CD4-positive, CD25-positive, alpha-beta regulatory T cell (primary cell): ENCODE data around the gene SGK2. TPM values are rescaled to one million over a fixed set of nuclear protein-coding genes. Genes with fewer than 3 reads are reported as not detected.

Source experiments
- ATAC-seq, 2 donors: fragments of 150-1000 bp; cut with Tn5 transposase; one replicate each; pipeline ENCODE4 v1.10.0; 2021; ENCODE audit warnings: low read depth in 2 of 2, moderate number of reproducible peaks in 2 of 2, moderate library complexity in 1 of 2
- DNase-seq, 3 donors: peaks; one replicate each; pipeline versions ENCODE4 v3.0.0 to v3.0.0-alpha.2; 2012 to 2022; ENCODE audit warnings: mixed read lengths in 1 of 3
- H3K27ac ChIP-seq: one replicate; pipeline ENCODE4 v1.7.0; 2013; ENCODE audit warnings: mild to moderate bottlenecking, low read length; ENCODE audit not compliant: insufficient read depth, poor library complexity, severe bottlenecking
- H3K27me3 ChIP-seq: one replicate; pipeline ENCODE4 v1.7.0; 2013; ENCODE audit warnings: low read length; ENCODE audit not compliant: control insufficient read depth, insufficient read depth
- H3K36me3 ChIP-seq: one replicate; pipeline ENCODE4 v1.7.0; 2013; ENCODE audit warnings: mild to moderate bottlenecking, low read length, moderate library complexity; ENCODE audit not compliant: control insufficient read depth, insufficient read depth
- H3K4me1 ChIP-seq: 2 replicates; pipeline ENCODE4 v1.7.0; 2013; ENCODE audit warnings: mild to moderate bottlenecking, low read length; ENCODE audit not compliant: insufficient read depth, control insufficient read depth, poor library complexity, severe bottlenecking
- H3K4me3 ChIP-seq: one replicate; pipeline ENCODE4 v1.7.0; 2013; ENCODE audit warnings: low read depth, mild to moderate bottlenecking, low read length, moderate library complexity
- H3K9me3 ChIP-seq, 2 experiments: 1 replicate in 1 of 2; 2 replicates in 1 of 2; pipeline ENCODE4 v1.7.0; 2013; ENCODE audit warnings: low read length in 2 of 2, mild to moderate bottlenecking in 1 of 2, moderate library complexity in 1 of 2; ENCODE audit not compliant: control insufficient read depth in 2 of 2
- H3K27ac Mint-ChIP-seq, 3 donors: one replicate each; pipeline ENCODE4 v1.8.0; 2020 to 2022; ENCODE audit warnings: mild to moderate bottlenecking in 3 of 3, mixed read lengths in 3 of 3, moderate library complexity in 2 of 3
- H3K27me3 Mint-ChIP-seq: one replicate; pipeline ENCODE4 v1.8.0; 2022; ENCODE audit warnings: mild to moderate bottlenecking, mixed read lengths
- H3K36me3 Mint-ChIP-seq: one replicate; pipeline ENCODE4 v1.8.0; 2020; ENCODE audit warnings: mixed read lengths
- H3K4me1 Mint-ChIP-seq, 4 donors: one replicate each; pipeline ENCODE4 v1.8.0; 2020 to 2022; ENCODE audit warnings: mixed read lengths in 4 of 4, mild to moderate bottlenecking in 1 of 4
- H3K4me3 Mint-ChIP-seq, 4 donors: one replicate each; pipeline ENCODE4 v1.8.0; 2020 to 2022; ENCODE audit warnings: mild to moderate bottlenecking in 4 of 4, mixed read lengths in 4 of 4, moderate library complexity in 3 of 4
- H3K9me3 Mint-ChIP-seq, 7 donors: one replicate each; pipeline ENCODE4 v1.8.0; 2020 to 2022; ENCODE audit warnings: mixed read lengths in 7 of 7, mild to moderate bottlenecking in 3 of 7, moderate library complexity in 2 of 7
- polyA plus RNA-seq, 4 donors: library from polyadenylated mRNA; unstranded; fragments of 300-500 nt; fragmentation: Illumina TruSeq; gene quantifications; one replicate each; pipeline ENCODE4 v1.2.3, GENCODE V29; 2021
- total RNA-seq: library from RNA; stranded (reverse); gene quantifications from one replicate; pipeline ENCODE4 v1.2.3, GENCODE V29; 2022

The SGK2 gene
- total and polyA plus RNA-seq, 5 donors from 2014 or later: 1.7 TPM; not detected in 4

GRCh38 chr20:43532416-43533055, 26.3 kb upstream of the SGK2 start:
- ATAC-seq (no peak), DNase-seq (no peak)
- Mint-ChIP-seq H3K36me3 (peaks cover 3% of the 10 kb centered on the region), H3K4me3 (no peak overlapping the region), H3K27ac (no peak overlapping the region), H3K27me3 (no peaks in the 10 kb centered on the region), H3K4me1 (peaks cover 0 to 3% (median 0%) of the 10 kb centered on the region in 4 donors), H3K9me3 (peaks cover 0 to 3% (median 0%) of the 10 kb centered on the region in 7 donors)
- Histone ChIP-seq H3K36me3 (no peaks in the 10 kb centered on the region), H3K27ac (no peak overlapping the region), H3K4me1 (no peaks in the 10 kb centered on the region), H3K9me3 (no peaks in the 10 kb centered on the region), H3K27me3 (no peaks in the 10 kb centered on the region), H3K4me3 (no peak overlapping the region)

GRCh38 chr20:43533060-43533459, 25.8 kb upstream of the SGK2 start:
- no peak overlapping the region for H3K4me3 Mint-ChIP-seq
- Histone ChIP-seq H3K4me1 (no peaks in the 10 kb centered on the region), H3K27me3 (no peaks in the 10 kb centered on the region), H3K27ac (no peak overlapping the region), H3K36me3 (no peaks in the 10 kb centered on the region), H3K9me3 (no peaks in the 10 kb centered on the region), H3K4me3 (no peak overlapping the region)
- peaks cover 0 to 3% (median 2%) of the 10 kb centered on the region in 4 donors for H3K4me1 Mint-ChIP-seq
- no peak for ATAC-seq
- peaks cover 0 to 3% (median 0%) of the 10 kb centered on the region in 7 donors for H3K9me3 Mint-ChIP-seq
- no peak overlapping the region for H3K27ac Mint-ChIP-seq
- peaks cover 3% of the 10 kb centered on the region for H3K36me3 Mint-ChIP-seq
- no peak for DNase-seq
- H3K27me3 Mint-ChIP-seq: no peaks in the 10 kb centered on the region

- Histone ChIP-seq H3K9me3 (no peaks in the 10 kb centered on the region), H3K27me3 (no peaks in the 10 kb centered on the region), H3K4me1 (no peaks in the 10 kb centered on the region), H3K27ac (no peak overlapping the region), H3K36me3 (no peaks in the 10 kb centered on the region), H3K4me3 (no peak overlapping the region)
- ATAC-seq (no peak), DNase-seq (no peak)
- Mint-ChIP-seq H3K27me3 (no peaks in the 10 kb centered on the region), H3K36me3 (no peaks in the 10 kb centered on the region), H3K9me3 (peaks cover 0 to 3% (median 0%) of the 10 kb centered on the region in 7 donors), H3K27ac (no peak overlapping the region), H3K4me3 (no peak overlapping the region), H3K4me1 (peaks cover 0 to 3% (median 0%) of the 10 kb centered on the region in 4 donors)
Observed at GRCh38 chr20:43534016-43534415, 24.8 kb upstream of the SGK2 start.

GRCh38 chr20:43534791-43535350, 24.0 kb upstream of the SGK2 start:
- Histone ChIP-seq H3K4me3 (no peak overlapping the region), H3K36me3 (no peaks in the 10 kb centered on the region), H3K9me3 (no peaks in the 10 kb centered on the region), H3K27ac (no peak overlapping the region), H3K4me1 (no peaks in the 10 kb centered on the region), H3K27me3 (no peaks in the 10 kb centered on the region)
- no peak for DNase-seq
- Mint-ChIP-seq H3K36me3 (no peaks in the 10 kb centered on the region), H3K27me3 (no peaks in the 10 kb centered on the region), H3K4me1 (peaks cover 0 to 3% (median 0%) of the 10 kb centered on the region in 4 donors), H3K4me3 (no peak overlapping the region), H3K9me3 (no peaks in the 10 kb centered on the region), H3K27ac (no peak overlapping the region)
- no peak for ATAC-seq

DNA sequence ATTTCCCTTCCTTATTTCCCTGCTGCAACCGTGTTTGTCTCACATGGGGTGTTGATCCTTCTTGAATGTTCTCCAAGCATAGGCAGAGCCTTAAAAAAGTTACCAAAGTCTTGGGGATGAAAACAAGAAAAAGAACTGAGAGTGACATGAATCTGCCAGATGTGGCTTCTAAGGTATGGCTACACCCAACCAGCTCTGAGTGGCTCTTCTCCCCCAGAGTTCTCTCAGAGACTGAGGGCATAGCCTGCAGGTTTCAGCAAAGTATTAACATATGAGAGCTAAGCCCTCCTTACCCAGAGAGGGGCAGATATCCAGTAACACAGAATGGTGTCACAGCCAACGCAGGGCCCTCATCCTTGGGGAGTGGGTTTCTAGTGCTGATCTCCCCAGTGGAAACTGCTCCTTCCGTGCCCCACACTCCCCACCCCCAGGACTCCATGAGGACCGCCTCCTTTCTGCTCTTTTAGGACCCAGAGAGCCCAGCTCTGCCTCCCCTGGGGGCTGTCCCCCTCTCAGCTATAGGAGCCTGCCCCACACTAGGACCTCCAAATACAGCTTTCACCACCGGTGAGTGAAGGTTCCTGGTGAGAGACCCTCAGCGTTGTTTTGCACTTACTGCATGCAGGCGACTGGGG, 23.3 kb upstream of the SGK2 start:
- H3K36me3 Mint-ChIP-seq: no peaks in the 10 kb centered on the region
- Histone ChIP-seq H3K27me3 (no peaks in the 10 kb centered on the region), H3K9me3 (no peaks in the 10 kb centered on the region), H3K4me1 (no peaks in the 10 kb centered on the region), H3K27ac (no peak overlapping the region), H3K36me3 (no peaks in the 10 kb centered on the region), H3K4me3 (no peak overlapping the region)
- no peaks in the 10 kb centered on the region for H3K9me3 Mint-ChIP-seq
- H3K4me3 Mint-ChIP-seq: no peak overlapping the region
- peak overlapping the region in 1 of 3 donors; percentile 20 for H3K27ac Mint-ChIP-seq
- H3K27me3 Mint-ChIP-seq: no peaks in the 10 kb centered on the region
- no peak for ATAC-seq
- no peak for DNase-seq
- peaks cover 0 to 3% (median 0%) of the 10 kb centered on the region in 4 donors for H3K4me1 Mint-ChIP-seq

DNA sequence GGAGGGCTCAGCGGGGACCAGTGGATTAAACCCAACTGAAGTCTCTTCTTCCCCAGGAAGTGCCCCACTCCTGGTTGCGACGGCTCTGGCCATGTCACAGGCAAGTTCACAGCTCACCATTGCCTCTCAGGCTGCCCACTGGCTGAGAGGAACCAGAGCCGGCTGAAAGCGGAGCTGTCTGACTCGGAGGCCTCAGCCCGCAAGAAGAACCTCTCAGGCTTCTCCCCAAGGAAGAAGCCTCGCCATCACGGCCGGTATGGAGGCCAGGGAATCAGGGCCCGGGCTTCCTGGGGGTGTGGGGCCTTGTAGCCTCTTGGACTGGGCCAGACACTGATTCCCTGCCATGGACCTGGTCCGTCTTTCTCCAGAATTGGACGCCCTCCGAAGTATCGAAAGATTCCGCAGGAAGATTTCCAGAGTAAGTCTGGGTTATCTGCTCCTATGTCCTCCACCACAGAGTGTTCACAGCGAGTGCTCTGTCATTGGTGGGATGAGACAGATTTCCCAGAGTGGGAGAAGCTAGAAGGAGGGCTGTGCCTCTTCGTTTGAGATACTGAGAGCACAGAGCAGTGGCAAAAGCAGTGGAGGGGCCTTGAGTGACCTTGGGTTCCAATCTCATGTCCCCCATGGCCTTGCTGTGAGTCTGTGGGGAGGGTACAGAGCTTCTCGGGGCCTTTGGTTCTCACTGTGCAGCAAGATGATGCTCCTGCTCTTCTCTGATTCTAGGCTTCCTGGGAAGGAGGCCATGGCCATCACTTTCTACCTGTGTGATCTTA, 22.6 kb upstream of the SGK2 start:
- ATAC-seq: no peak
- no peak overlapping the region for H3K4me3 ChIP-seq
- H3K4me1 ChIP-seq: no peaks in the 10 kb centered on the region
- H3K27me3 ChIP-seq: no peaks in the 10 kb centered on the region
- no peaks in the 10 kb centered on the region for H3K27me3 Mint-ChIP-seq
- no peaks in the 10 kb centered on the region for H3K36me3 Mint-ChIP-seq
- no peaks in the 10 kb centered on the region for H3K36me3 ChIP-seq
- DNase-seq: no peak
- no peaks in the 10 kb centered on the region for H3K9me3 Mint-ChIP-seq
- no peak overlapping the region for H3K27ac ChIP-seq
- H3K9me3 ChIP-seq: no peaks in the 10 kb centered on the region
- peak overlapping the region in 1 of 3 donors; percentile 20 for H3K27ac Mint-ChIP-seq
- peaks cover 0 to 3% (median 0%) of the 10 kb centered on the region in 4 donors for H3K4me1 Mint-ChIP-seq
- no peak overlapping the region for H3K4me3 Mint-ChIP-seq

GRCh38 chr20:43536817-43537440, 21.9 kb upstream of the SGK2 start:
- Mint-ChIP-seq H3K4me3 (no peak overlapping the region), H3K36me3 (no peaks in the 10 kb centered on the region), H3K27ac (no peak overlapping the region), H3K4me1 (peaks cover 0 to 3% (median 0%) of the 10 kb centered on the region in 4 donors), H3K27me3 (no peaks in the 10 kb centered on the region), H3K9me3 (no peaks in the 10 kb centered on the region)
- H3K4me1 ChIP-seq: no peaks in the 10 kb centered on the region
- H3K27me3 ChIP-seq: no peaks in the 10 kb centered on the region
- H3K36me3 ChIP-seq: no peaks in the 10 kb centered on the region
- H3K4me3 ChIP-seq: no peak overlapping the region
- ATAC-seq: no peak
- H3K27ac ChIP-seq: no peak overlapping the region
- DNase-seq: no peak
- H3K9me3 ChIP-seq: no peaks in the 10 kb centered on the region
